Cardiac septum (tissue), 1 donor: Measurements from ENCODE around the gene NTPCR. TPM values are rescaled to one million over a fixed set of nuclear protein-coding genes. Genes with fewer than 3 reads are reported as not detected.
"Not testable (repeated sequence)": the region's sequence is repeated elsewhere in the genome, so short reads cannot be mapped to it uniquely, and the experiment has no call there.

Experiments used
- DNase-seq: peaks from one replicate; pipeline ENCODE4 v3.0.0-alpha.2; 2020; ENCODE audit warnings: low spot score
- intact Hi-C: fragments of 100-400 bp; cut with DNase I; formaldehyde crosslinking; loops from one replicate; pipeline ENCODE4 v1.14.0; 2022
- total RNA-seq: library from RNA; stranded (reverse); fragmentation: NEBNext Ultra II Directional; extraction: Animal tissue kit (Norgen Biotek cat#: 25700); gene quantifications from one replicate; pipeline ENCODE4 v1.2.1, GENCODE V29; 2021
- donor health status: DM: no; HTN: no; CAD: no.

The NTPCR gene
- total RNA-seq, 1 donor from 2014 or later: 47.1 TPM

DNA sequence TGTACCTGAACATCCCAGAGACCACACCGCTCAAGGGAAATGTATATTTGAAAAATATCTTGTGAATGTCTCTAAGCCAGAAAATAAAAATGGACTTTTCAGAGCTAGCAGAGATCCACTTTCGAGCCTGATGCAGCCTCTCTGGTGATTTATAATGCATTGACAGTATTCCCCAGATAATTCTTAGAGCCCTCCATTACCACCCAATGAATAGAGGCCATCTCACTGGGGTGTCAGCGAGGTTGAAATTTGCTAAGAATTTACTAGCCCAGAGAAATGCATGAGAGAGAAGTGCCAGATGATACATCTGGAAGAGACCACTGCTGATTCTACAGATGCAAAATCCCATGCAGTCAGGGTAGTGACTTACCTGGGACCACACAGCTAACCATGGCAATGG lies 25.5 kb upstream of the NTPCR start:
- no peak for DNase-seq
- intact Hi-C loops: no loop called here

DNA sequence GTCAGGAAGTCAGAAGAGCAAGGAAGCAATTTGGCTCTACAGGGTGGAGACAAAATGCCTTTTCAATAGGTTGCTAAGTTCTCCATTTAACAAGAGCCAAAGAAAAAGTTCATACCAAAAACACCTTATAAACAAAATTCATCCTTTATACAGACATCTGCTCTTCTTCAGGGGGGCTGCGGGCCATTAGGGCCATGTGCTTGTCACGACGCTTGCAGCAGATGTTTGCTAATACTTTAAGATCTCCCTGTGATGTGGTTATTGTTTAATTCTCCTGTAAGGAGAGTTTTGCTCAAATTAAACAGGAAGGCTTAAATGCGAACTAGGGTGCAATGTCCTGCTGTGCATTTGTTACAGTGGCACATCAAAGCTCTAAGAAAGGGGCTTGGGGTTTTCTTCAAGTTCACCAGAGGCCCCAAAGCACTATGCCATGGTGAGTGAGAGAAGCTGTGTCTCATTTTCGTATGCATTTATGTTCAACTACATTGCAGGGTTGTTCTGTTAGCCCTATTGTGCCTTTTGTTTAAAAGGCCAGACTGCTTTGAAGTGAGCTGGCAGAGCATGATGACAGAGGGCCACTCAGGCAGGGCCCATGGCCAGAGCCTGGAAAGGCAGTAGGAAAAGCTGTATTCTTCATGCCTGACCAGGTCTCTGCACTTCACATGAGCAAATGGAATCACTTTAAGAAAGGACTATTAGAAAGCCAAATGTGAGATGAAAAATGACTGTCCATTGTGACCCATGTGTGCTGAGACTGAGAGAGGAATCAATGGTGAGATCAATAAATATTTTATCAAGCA lies 24.8 kb upstream of the NTPCR start:
- no peak for DNase-seq
- intact Hi-C loops: no loop called here

DNA sequence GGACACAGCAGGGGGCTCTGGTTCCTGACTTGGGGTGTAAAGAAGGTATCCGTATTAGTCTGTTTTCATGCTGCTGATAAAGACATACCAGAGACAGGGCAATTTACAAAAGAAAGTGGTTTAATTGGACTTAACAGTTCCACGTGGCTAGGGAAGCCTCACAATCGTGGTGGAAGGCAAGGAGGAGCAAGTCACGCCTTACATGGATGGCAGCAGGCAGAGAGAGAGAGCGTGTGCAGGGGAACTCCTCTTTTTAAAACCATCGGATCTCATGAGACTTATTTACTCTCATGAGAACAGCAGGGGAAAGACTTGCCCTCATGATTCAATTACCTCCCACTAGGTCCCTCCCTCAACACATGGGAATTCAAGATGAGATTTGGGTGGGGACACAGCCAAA lies 23.2 kb upstream of the NTPCR start:
- DNase-seq, intact Hi-C loops: not testable (repeated sequence)

DNA sequence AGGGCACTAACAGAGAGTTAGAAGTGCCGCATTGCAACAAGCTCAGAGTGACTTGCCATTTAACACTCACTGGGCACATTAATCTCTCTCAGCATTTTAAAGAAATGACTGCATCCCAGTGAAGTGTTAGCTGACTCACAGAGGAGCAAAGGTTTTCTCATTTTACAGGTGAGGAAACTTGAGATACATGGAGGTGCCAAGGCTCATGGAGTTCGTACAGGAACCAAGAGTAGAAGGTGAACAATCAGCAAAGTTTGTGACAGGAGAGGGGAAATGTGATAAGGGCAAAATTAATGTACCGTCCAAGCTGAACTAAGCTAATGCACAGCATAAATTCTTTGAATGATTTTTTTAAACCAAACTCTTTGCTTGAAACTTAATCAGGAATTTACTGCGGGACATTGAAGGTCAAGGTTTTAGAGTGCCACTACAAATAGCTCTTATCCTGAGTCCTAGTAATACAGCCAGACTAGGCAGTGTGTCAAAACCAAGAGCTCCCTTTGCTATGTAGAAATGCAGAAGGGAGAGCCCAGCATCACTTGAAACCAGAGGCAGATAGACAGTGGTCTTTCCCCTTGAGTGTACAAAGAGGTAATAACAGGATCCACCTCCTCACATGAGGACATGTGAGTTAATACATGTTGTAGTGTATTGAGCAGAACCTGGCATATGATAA lies 22.4 kb upstream of the NTPCR start:
- DNase-seq: no peak
- intact Hi-C loops: no loop called here

DNA sequence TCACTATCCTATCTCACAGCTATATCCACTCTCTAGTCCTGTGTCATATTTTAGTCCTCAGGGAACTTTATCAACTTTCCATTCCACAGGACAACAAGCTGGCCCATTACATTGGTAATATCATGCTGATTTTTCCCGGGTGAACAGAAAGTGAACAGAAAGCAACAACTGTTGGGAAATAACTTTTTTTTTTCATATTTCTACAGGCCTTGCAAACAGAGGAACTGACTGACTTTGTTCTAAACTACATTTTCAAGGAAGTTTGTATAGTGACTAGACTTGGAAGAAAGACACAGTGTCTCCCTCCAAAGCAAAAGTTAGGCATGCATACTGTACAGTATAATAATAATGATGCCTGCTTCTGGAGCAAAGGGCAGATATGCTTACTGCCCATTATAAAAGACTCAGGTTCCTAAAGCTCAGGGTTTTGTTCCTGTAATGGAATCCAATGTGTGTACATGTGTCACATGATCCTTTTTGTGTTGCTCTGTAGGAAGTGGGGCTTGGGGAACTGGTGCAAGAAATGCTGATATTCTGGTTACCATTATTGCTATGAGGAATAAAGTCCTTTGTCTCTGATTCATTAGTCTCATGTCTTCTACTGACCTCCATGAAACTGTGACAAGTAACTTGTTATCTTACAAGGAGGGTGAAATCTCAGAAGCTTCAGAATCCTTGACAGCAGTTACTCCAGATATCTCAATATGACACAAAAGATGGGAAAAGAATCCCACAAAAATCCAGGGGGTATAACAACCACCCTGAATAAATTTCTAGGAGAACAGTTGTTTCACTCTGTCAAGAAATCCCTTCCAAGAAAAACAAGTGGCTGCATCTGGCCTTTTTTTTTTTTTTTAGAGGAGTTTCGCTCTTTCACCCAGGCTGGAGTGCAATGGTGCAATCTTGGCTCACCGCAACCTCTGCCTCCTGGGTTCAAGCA lies 17.7 kb upstream of the NTPCR start:
- intact Hi-C loops: no loop called here
- DNase-seq: no peak

DNA sequence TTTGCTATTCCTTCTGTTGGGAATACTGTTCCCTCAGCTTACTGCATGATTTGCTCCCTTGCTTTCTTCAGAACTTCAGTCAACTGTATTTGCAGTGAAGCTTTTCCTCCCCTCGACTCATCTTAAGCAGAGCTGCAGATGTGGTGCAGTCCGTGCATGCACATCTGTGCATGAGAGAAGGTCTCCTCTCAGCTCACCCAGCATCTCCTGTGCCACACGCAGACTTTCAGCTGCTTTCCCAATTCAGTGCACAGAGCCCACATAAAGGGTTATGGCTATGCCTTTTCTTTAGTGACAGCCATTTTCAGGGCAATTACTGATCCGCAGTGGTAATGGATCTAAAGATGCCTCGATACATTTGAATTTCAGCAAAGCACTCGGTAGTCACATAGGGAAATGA lies 13.5 kb upstream of the NTPCR start:
- intact Hi-C loops: no loop called here

DNA sequence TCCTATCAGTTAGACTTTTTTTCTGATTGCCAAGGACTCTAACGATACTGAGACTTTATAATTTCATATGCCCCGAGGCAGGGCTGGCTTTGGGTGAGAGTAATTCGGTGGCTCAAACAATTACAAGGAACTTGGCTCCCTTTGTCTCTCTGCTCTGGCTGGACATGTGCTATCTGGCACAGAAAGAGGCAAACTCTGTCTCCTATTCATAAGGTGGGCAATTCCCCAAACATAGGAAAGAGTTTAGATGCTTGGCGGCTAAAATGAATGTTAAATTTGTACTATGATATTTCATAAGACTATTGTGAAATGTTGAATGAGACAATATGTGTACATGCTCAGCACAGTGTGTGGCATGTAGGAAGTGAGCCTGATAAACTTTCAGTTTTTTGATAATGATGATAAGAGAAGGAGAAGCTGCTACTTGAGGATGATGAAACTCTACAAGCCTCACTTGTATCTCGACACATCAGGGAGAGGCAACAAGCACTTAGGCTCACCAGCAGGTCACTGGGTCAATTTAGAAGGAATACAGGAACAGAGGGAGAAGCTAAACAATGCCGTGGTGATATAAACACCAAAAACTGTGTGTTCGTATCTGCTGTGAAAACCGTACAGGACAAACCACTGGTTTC lies 12.6 kb upstream of the NTPCR start:
- intact Hi-C loops: no loop called here

More for the DNA sequence above, 13.5 kb upstream of the NTPCR start:
- no peak for DNase-seq

DNA sequence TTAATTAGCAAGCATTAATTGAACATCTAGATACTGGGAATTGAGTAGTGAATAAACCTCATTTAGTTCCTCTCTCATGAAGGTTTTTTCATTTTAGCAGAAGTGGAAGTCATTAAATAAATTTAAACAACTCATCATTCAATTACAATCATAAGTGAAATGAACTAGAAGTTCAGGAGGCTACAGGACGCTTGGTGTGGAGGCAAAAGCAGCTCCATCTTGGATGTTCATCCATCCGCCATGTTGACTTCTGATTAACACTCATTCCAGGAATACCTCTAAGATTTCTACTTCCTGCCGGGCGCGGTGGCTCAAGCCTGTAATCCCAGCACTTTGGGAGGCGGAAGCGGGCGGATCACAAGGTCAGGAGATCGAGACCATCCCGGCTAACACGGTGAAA lies 11.5 kb upstream of the NTPCR start:
- intact Hi-C loops: no loop called here

More for the DNA sequence above, 12.6 kb upstream of the NTPCR start:
- no peak for DNase-seq

DNA sequence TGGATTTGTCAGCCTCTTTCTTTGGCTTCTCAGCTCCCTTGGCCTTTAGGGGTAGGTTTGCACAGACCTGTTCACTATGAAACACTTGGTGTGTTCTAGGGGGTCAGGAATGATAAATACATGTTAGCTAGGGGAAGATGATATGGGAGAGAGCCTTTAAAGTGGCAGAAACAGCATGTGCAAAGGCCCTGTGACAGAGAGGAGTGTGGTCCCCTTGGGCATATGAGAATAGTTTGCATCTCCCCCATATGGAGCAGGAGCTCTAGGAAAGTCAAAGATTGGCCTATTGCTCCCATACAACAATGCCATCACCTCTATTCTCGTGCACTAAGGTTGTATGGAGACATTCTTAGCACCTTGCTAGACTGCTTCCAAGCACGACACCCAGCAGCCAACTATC lies 10.7 kb upstream of the NTPCR start:
- intact Hi-C loops: no loop called here
- no peak for DNase-seq

More for the DNA sequence above, 11.5 kb upstream of the NTPCR start:
- no peak for DNase-seq

DNA sequence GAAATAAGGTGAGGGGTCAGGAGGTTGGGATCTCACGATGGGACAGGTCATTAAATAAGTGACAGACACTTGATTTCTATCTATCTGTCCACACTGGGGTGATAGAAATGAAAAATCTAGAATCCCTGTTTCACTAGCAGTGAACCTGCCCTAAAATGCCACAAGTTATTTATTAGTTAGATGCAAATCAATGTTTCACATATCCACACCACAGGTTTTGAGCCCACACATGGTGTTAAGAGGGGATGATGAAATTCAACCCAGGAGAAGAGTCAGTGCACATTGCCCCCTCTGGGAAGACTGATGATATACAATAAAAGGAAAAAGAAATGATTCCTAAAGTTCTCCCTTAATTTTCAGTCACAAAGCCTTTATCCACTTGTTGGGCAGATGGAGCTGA lies 10.1 kb upstream of the NTPCR start:
- no peak for DNase-seq
- intact Hi-C loops: no loop called here

DNA sequence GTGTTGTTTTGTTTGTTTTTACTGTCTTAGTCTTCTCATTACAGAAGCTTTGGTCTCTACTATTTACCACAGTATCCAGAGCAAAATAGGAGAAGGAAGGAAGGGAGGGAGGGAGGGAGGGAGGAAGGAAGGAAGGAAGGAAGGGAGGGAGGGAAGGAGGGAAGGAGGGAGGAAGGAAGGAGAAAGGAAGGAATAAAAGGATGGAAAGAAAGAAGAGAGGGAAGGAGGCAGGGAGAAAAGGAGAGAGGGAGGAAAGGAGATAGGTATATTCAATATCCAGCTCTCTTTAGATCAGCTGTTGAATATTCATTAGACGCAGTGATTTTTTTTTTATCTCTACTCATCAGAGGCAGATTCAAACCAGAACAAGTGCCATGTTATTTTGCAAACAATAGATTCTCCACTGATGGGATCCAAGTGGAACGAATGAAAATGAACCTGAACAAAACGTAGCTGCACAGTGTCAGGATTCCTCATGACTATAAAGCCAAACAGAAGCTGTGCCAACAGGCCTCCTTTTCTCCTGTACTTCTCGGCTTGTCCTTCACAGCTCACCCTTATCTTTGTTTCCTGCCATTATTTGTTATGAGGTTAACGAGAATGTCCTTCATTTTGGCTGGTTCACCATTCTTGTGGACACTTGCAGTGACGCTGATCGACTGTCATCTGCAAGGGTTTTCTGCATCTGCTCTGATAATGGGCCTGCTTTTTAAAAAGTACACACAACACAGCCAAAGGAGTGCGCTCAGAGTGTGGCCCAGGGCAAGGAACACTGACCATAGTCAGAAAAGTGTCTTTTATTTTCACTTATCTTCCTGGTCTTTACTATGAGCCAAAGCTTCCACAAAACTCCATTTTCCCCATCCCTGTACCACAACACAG lies 7.8 kb upstream of the NTPCR start:
- intact Hi-C loops: no loop called here
- no peak for DNase-seq

DNA sequence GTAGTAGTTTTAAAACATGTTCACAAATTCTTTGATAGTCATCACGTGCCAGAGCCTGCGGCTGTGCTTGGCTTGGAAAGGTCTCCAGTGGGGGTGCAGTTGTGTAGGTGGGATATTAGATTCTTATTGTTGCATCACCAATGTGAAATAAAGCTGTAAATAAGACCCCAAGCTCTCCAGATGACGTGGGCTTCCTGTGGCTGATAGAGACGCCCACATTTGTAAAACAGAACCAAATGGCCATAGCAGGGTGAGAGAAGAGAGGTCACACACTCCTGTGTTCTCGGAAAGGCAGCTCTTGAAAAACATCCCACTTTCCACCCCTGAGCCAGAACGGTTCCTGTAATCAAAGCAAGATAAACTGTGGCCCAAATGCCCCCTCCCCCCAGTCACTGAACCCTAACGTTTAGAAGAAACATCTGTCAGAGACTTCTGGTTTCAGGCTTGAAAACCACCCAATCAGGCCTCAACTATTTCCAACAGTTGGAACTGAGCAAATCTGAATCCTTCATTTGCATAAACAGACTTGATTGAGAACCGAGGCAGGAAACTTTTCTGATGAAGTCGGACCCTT lies 6.6 kb upstream of the NTPCR start:
- intact Hi-C loops: no loop called here
- no peak for DNase-seq

DNA sequence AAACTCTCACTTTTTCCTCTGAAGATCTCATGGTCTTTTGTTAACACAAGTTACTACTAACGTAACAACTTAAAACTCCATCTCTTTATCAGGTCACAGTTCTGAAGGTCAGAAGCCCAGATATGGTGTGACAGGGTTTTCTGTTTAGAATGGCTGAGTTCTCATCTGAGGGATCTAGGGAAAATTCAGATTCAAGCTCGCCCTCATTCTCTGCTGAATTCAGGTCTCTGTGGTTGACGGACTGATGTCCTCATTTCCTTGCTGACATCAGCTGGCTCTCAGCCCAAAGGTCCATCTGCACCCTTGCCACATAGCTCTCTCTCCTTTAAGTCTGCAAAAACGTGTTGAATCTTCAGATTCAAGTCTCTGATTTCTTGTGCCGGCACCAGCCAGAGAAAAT lies 6.1 kb upstream of the NTPCR start:
- DNase-seq: no peak
- intact Hi-C loops: no loop called here

DNA sequence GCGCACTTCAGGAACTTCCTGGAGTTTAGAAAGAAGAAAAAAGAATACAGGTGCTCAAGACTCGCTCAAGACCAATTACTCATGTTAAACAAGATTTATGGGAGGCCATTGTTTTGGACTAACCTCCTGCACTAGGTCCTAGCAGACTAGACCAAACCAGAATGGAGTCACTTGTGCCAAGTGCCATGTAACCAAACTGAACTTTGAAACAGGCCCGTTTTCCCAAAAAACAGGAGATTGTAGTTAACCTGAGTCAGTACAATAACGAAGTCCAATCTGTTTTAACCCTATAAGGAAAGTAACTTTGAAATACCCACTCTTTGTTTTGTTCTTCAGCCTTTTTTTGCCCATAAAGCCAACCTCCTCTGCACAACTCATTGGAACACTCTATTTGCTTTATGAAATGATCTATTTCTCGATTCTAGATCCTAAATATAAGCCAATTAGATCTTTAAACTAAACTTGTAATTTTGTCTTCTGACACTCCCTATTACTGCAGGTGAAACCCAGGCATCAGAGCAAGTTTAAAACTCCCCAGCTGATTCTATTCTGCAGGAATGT lies 695 bp upstream of the NTPCR start:
- DNase-seq: no peak
- intact Hi-C loops: loop anchor here (5.0 kb wide), 2 partner anchors 142 to 317 kb away; partner anchors contain the start of genes MAP10 and SIPA1L2

DNA sequence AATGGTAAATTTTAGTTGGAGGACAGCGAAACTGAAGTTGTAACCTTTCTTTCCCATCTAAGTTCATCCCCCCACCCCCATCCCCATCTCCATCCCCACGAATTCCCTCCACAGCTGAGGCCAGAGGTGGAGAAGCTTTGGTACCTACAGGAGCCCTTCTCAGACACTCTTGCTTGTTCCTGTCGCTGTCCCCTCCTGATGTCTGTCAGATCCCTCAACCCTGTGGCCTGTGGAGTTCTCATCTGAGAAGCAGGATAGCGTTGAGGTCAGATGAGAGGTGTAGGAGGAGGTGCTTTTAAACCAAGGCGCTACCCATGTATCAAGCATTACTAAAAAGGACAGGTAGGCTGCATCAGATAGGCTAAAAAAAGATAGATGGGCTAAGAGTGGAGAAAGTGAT lies 769 bp downstream of the NTPCR start:
- no peak for DNase-seq
- intact Hi-C loops: loop anchor here (5.0 kb wide), 2 partner anchors 144 to 319 kb away; partner anchors contain the start of genes MAP10 and SIPA1L2

DNA sequence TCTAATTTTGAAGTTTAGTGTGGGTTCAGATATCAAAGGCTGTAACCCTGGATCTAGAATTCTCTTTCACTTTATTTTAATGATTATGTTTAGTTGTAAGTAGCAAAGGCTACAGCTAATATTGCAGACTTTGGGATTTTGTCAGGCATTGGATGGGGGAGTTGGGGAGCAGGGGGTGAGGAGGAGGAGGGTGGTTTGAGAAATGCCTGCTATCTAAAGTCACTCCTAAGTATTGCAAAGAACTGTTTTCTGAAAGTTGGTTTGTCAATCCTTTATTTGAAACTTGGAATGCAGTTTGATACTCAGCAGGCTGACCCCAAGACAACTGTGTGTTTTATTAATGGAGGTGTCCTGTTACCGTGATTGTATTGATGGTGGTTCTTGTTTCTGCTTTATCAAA lies 1.2 kb downstream of the NTPCR start:
- intact Hi-C loops: loop anchor here (5.0 kb wide), 2 partner anchors 144 to 319 kb away; partner anchors contain the start of genes MAP10 and SIPA1L2
- DNase-seq: no peak
